Activated CD8-positive, alpha-beta memory T cell treated with anti-CD3 and anti-CD28 coated beads for 48 hours (primary cell): Measurements from ENCODE around the gene NOX4.
"Not testable (repeated sequence)": the region's sequence is repeated elsewhere in the genome, so short reads cannot be mapped to it uniquely, and the experiment has no call there.

Experiments used
- DNase-seq, 3 experiments: peaks; one replicate each; pipeline ENCODE4 v3.0.0-alpha.2; 2020; ENCODE audit warnings: low read depth in 2 of 3, low spot score in 2 of 3

NOX4 gene

DNA sequence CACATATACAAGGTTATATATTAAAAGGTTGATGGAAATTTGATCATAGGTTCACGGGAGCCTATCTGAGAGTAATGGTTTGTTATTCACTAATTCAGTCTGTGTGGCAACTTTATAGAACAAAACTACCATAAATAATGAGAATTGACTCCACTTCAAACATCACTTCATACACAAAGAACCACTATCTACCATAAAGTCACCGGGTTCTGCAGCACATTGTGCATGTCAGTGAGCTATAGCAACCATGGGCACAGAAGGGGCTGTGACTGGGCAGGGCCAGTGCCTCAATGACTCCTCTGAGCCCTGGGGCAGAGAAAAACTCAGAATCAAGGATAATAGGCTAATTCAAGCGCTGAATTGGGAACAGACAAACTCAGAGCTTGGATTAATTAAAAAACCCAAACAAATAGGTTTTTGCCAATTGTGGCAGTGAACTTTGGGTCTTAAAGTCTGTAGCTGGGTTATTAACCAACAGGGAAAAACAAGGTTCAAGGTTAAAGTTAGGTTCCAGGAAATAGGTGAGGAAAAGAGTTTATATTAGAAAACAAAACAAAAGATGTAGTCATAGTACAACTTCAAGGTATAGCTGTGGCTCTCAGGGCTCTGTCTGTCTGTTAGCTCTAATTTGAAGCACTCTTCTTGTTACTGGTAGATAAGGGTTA lies 181.7 kb downstream of the NOX4 start:
- not testable (repeated sequence) for DNase-seq

DNA sequence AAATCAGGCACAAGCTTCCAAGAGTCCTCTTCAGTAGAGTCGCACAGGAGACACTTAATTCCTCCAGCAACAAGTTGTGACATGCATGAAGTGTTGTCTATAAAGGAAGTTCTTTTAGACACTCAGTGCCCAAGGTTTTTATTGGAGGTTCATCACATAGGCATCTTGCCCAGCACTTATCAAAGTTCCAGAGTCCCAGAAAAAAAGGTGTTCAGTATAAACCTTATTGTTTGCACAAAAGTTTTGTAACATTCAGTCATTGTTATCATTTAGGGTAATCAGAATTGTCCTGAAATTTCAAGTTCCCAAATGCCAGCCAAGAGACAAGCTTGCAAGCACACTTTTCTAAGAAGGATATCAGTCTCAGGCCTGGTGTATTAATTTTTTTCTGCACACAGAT lies 182.9 kb downstream of the NOX4 start:
- DNase-seq = not testable (repeated sequence)

DNA sequence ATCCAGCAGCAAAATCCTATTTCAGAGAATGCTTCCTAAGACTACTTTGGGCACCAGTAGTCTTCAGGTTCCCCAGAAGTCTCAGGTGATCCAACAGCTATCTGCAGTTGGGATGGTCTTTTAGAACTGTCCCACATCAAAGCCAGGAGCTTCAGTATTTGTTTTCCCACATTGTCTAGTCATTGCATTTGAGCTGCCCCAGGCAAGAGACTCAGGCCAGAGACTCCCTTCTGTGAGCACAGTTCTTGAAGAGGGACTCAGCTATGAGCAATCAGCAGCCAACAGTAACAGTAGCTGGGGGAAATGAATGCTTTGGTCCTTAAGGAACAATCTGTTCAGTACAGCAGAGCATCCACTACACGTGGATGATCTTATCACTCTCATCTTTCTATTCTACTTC lies 188.1 kb downstream of the NOX4 start:
- not testable (repeated sequence) for DNase-seq

DNA sequence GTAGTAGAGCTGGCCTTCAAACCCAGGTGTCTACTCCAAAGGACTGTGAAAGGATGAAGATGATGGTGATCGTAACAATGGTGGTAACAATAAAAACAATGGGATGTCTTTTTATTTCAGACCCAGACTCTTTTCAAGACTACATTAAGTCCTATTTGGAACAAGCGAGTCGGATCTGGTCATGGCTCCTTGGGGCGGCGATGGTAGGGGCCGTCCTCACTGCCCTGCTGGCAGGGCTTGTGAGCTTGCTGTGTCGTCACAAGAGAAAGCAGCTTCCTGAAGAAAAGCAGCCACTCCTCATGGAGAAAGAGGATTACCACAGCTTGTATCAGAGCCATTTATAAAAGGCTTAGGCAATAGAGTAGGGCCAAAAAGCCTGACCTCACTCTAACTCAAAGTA lies 196.2 kb downstream of the NOX4 start:
- DNase-seq = not testable (repeated sequence)

DNA sequence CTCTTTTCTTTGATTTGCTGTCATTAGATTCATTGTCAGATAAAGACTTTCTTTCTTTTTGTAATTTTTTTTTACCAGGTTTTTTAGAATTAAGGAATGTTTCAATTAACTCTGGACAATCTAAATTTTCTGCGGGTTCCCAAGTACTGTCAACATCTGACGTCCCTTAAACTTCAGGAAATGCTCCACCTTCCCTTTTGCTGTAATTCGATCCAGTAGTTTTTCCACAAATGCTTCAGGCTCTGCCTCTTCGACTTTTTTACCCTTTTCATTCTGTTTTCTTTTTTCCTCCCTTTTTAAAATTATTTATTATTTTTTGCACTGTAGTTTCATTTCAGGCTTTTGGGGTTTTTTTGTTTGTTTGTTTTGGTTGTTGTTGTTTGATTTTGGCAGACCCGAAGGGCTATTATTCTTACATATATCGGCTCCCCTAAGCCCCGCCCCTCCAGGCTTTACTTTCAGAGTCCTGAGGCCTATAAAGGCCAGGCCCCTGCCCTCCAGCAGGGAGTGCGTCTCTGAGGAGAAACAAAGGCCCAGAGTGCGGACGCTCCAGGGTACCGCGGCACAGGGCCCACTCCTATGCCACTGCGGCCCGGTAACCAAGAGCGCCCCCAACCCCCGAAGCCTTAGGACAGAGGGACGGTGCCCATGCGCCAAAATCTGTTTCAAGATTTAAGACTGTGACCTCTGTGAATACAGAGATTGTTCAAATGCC lies 197.1 kb downstream of the NOX4 start:
- no peak for DNase-seq

DNA sequence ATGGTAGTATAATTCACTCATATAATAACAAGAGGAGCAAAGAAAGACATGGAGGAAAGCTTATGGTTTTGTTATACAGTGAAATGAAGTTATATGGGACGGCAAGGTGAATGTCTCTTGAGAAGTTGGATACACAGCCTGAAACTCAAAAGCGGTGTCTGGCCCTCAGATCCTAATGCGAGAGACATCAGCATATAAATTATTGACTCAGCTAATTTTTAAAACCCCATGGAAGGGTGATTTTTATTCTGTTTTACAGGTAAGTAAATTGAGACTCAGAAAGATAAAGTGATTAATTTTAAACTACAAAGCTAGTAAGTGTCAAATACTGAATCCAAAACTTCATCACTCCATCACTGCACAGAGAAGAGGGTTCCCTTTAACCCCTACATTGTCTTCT lies 203.2 kb downstream of the NOX4 start:
- not testable (repeated sequence) for DNase-seq

DNA sequence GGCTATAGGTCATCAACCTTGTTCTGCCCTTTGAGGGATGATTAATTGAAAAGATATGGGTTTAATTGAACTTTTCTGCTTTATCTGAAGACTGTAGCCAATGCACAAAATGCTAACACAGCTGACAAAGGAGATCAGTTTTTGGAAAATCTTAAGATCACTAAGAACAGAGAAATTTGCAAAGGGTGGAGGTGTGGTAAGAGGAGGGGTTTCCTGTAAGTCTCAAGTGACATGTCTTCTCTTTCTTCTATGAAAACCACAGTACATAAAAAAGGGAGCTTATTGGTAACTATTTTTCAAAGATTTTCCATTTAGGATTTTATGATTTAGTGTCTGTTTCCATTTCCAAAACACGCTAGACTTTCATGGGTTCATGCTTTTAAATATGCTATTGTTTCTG lies 204.6 kb downstream of the NOX4 start:
- DNase-seq = not testable (repeated sequence)

DNA sequence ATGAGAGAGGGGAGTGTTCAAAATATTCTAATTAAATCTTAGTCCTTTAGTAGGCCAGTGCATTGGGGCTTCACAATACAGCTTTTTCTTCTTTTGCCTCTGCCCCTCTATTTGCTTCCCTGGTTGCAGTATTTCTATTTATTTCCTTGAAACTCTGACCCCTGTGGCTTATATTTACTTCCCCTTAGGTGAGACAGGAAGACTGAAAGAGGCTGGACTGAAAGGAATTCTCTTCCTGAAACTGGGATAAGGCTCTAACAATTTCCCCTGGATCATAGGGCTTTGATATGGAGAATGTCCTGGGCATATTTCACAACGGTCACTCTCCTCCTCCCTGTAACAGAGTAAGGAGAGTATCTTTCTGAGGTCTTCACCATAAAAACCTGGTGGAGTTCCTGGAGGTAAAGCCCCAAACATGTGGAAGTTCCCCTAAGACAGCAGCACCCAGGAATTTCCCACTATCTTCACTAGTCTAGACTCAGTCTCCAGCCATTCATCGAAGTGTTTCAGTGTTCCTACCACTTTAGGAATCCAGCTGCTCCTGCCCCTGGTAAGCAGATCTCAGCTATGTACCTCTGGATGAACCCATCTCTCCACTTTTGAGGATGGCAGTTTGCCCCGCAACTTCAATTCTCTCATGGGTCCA lies 210.0 kb downstream of the NOX4 start:
- DNase-seq = not testable (repeated sequence)

DNA sequence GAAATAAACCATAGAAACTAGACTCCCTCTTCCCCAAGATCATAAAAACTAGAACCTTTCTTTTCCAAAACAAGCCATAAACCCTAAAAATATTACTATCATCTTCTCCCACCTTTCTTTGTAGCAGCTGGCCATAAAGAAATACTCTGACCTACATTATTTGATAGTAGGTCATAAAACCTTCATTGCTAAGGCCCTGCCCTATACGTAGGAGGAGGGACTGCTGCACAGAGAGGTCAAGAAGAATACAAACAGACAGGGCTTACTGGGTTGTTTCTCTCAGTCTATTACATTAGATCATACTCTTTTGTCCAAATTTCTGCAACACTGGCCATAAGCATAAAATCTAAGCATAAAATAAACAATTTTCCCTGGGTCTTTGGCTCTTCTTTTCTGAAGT lies 212.0 kb downstream of the NOX4 start:
- no peak for DNase-seq

DNA sequence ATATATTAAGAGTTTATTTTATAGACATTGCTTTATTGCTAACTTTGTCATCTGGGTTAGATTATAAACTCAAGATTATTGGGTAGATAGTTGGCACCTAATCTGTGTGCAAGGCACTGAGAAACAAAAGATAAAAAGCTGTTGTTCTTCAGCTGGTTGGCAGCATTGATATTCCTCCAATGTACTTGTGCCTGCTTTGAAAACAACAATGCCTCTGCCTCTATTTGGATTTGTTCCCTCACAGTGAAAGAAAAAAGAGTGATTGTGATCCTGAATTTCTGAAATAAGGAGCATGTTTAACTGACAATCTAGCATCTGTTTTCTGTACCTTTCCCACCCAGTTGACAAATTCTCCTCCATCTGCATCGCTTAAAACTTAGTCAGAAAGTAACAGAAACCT lies 215.2 kb downstream of the NOX4 start:
- no peak for DNase-seq
